Stomach (tissue), 4 donors: ENCODE results near the gene FHOD3.

ENCODE experiments used
- POLR2A ChIP-seq, 4 donors: fragments of 450-650 bp; IDR thresholded peaks; one replicate each; pipeline ENCODE4 v1.6.1; 2016; ENCODE audit warnings: antibody characterized with exemption in 4 of 4, control low read depth in 2 of 4, mild to moderate bottlenecking in 1 of 4, moderate library complexity in 1 of 4
- TF ChIP-seq, protein P1 (sequence below), 7 experiments: fragments of 450-650 bp in 4 of 7; fragments of 200-600 bp in 3 of 7; sonication (generic) in 3 of 7; IDR thresholded peaks; one replicate each; pipeline ENCODE4 v1.5.1; 2016 to 2019; ENCODE audit warnings: antibody characterized with exemption in 7 of 7, control low read depth in 2 of 7, mild to moderate bottlenecking in 1 of 7

DNA sequence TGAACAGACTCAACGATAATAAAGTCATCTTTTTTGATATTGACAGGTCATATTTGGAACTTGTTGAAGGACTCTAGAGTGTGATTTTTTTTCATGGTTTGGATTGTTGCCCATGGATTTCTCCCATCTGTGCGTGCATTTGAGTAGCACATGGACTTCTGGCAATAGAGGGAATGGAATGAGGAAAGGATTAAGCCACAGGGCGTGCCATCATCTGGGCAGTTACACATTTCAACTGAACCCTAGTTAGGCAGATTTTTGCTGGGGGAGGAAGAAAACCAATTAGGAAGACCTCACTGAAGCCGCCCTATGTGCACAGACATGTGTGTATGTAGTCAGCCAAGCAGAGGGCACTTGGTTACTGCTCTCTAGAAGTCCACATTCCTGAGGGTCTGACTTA, 458.7 kb downstream of the FHOD3 start:
- no peak for TF ChIP-seq POLR2A (IDR thresholded peaks at IDR 0.05)
- TF ChIP-seq, protein P1, sequence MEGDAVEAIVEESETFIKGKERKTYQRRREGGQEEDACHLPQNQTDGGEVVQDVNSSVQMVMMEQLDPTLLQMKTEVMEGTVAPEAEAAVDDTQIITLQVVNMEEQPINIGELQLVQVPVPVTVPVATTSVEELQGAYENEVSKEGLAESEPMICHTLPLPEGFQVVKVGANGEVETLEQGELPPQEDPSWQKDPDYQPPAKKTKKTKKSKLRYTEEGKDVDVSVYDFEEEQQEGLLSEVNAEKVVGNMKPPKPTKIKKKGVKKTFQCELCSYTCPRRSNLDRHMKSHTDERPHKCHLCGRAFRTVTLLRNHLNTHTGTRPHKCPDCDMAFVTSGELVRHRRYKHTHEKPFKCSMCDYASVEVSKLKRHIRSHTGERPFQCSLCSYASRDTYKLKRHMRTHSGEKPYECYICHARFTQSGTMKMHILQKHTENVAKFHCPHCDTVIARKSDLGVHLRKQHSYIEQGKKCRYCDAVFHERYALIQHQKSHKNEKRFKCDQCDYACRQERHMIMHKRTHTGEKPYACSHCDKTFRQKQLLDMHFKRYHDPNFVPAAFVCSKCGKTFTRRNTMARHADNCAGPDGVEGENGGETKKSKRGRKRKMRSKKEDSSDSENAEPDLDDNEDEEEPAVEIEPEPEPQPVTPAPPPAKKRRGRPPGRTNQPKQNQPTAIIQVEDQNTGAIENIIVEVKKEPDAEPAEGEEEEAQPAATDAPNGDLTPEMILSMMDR (IDR thresholded peaks at IDR 0.05) = no peak
